Measurements from ENCODE around the gene SCAPER. TPM values are rescaled to one million over a fixed set of nuclear protein-coding genes. Genes with fewer than 3 reads are reported as not detected.

SCAPER gene
- total RNA-seq, 2 donors from 2014 or later = 30.9 to 34.7 TPM

DNA sequence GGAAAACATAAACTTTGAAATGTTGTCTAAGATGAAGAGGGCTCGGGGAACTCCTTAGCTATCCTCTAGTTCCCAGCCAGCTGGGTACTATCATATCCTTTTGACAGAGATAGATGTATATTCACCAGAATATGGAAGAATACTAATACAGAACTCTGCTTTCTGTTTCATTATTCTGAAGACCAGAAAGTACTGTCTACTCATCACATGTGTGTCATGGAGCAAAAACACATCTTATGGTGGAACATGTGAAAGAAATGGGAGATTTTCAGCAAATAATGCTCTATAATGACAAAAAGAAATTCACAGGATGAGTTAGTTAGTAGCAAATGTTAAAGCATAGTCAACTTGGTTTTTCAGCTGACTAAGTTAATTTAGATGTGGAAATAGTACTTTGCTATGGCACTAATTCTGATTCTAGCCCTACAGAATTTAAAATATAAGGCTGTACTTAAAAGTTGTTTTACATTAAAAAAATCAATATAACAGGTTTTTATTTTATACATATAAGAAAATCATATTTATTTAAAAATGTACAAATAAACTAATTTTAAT lies 552.0 kb downstream of the SCAPER start:
- Mint-ChIP-seq H3K36me3 (ENCODE audit: insufficient read depth in 2 of 2) (peaks cover 0 to 3% of the 10 kb centered on the region in 2 donors), H3K27ac (no peak overlapping the region), H3K9me3 (no peaks in the 10 kb centered on the region), H3K4me1 (ENCODE audit: low read depth) (no peaks in the 10 kb centered on the region), H3K27me3 (ENCODE audit: low read depth) (peaks cover 14% of the 10 kb centered on the region), H3K4me3 (no peak overlapping the region)
- DNase-seq (no peak), ATAC-seq (replicated peaks in 1 of 2) (peak in 1 of 2 donors; percentile 43)

DNA sequence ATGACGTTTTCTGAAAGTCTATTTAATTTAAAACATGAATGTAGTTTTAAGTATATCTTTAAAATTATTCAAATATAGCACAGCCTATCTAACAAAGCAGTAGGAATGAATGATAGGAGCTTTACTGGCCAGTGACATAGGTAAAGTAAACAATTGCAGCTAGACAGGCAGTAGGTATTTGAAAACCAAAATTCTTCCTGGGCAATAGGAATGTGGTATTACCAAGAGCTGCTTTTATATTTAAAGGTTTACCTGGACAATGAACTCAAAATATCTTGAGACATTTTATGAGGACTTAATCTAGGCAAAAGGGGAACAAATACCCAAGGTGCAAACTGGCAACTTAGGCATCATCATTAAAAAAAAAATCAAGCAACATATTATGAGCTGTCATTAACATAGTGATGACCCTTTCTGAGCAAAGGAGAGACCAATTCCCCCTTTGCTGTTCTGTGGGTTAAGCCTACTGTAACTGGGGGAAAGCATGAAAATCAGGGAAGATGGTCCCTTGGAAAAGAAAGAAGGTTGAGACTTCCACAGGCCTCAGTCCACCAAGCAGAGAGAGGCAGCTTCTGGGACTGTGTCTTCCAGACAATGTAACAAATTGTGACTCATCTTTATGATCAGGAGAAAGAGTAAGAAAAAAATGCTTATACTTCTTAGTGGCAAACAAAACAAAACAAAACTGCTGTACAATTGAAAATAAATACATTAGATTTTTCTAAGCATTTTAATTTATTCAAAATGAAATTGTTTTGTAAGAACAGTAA lies 555.7 kb downstream of the SCAPER start:
- no peak for DNase-seq
- H3K9me3 Mint-ChIP-seq = no peaks in the 10 kb centered on the region
- no peak for ATAC-seq (replicated peaks in 1 of 2)
- H3K4me3 Mint-ChIP-seq = no peak overlapping the region
- no peak overlapping the region for H3K27ac Mint-ChIP-seq
- peaks cover 15% of the 10 kb centered on the region for H3K4me1 Mint-ChIP-seq (ENCODE audit: low read depth)
- peaks cover 5 to 7% of the 10 kb centered on the region in 2 donors for H3K36me3 Mint-ChIP-seq (ENCODE audit: insufficient read depth in 2 of 2)
- H3K27me3 Mint-ChIP-seq (ENCODE audit: low read depth) = peaks cover 37% of the 10 kb centered on the region

DNA sequence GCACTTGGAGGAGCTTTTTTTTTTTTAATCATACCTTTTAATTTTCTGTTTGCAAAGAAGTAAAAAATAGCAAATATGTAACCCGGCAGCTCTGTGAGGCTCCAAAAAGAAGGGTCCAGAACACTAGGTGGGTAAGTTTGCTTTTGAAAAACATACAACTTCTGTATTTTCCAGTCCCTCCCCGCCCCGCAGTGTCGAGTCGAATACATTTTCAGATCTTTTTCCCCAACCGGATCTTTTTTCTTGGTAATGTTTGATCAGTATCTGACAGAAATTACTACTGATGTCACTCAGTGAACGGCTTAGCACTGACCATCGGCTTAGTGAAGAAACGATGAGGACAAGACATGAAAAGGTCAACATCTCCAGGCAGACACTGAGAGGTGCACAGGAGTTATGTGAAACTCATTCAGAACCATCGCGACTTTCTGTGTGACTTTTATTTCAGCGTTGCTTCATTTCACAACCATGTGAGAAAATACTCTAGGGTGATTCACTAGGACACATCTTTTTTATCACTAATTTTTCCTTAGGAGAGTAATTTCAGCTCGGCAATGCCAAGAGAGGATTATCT lies 557.6 kb downstream of the SCAPER start:
- H3K4me1 Mint-ChIP-seq (ENCODE audit: low read depth) = peaks cover 22% of the 10 kb centered on the region
- H3K27me3 Mint-ChIP-seq (ENCODE audit: low read depth) = peaks cover 52% of the 10 kb centered on the region
- H3K27ac Mint-ChIP-seq = no peak overlapping the region

DNA sequence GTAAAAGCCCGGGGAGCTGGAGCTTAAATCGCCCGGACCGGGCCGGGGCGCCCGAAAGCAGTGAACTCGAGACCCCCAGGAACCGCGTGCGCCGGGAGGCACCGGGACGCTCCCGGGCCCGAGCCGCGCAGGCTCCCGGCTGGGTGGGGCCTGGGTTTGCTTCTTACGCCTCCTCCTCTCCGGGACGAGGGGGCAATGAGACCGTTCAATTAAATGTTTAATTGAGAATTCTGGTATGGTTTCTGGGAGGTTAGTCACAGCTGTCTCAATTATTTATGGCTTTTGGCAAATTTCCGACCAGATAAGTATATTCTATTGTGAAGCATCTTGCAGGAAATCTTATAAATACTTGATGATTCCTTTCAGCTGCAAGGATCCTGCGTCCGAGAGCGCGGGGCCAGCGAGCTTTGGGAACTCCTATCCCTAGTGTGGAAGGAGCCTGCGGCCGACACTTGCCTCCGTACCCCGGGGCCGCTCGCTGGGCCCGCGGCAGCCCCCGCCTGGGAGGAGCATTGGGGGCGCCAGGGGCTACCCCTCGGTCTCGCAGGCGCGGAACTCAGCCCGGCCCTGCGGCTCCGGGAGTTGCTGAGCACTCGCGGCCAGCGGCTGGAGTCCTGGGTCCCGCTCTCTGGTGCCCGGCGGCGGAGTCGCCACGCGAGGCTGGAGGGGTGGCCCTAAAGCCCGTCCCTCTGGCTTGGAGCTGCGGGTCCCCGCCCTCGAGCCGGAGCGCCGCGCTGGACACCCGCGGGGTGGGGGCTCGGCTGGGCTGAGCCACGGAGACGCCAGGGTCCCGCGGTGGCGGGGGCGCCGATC lies 558.3 kb downstream of the SCAPER start:
- H3K36me3 Mint-ChIP-seq (ENCODE audit: insufficient read depth in 2 of 2) = peaks cover 5 to 7% of the 10 kb centered on the region in 2 donors
- no peaks in the 10 kb centered on the region for H3K9me3 Mint-ChIP-seq
- H3K4me1 Mint-ChIP-seq (ENCODE audit: low read depth) = peaks cover 24% of the 10 kb centered on the region
- no peak for DNase-seq
- peak in 1 of 2 donors; percentile 14 for ATAC-seq (replicated peaks in 1 of 2)
- H3K4me3 Mint-ChIP-seq = peak overlapping the region; percentile 62 to 84
- no peak overlapping the region for H3K27ac Mint-ChIP-seq
- H3K27me3 Mint-ChIP-seq (ENCODE audit: low read depth) = peaks cover 56% of the 10 kb centered on the region

More for the DNA sequence above, 557.6 kb downstream of the SCAPER start:
- Mint-ChIP-seq H3K36me3 (ENCODE audit: insufficient read depth in 2 of 2) (peaks cover 5 to 7% of the 10 kb centered on the region in 2 donors), H3K9me3 (no peaks in the 10 kb centered on the region), H3K4me3 (peak overlapping the region; percentile 36 to 72)
- ATAC-seq (replicated peaks in 1 of 2) (no peak), DNase-seq (no peak)

DNA sequence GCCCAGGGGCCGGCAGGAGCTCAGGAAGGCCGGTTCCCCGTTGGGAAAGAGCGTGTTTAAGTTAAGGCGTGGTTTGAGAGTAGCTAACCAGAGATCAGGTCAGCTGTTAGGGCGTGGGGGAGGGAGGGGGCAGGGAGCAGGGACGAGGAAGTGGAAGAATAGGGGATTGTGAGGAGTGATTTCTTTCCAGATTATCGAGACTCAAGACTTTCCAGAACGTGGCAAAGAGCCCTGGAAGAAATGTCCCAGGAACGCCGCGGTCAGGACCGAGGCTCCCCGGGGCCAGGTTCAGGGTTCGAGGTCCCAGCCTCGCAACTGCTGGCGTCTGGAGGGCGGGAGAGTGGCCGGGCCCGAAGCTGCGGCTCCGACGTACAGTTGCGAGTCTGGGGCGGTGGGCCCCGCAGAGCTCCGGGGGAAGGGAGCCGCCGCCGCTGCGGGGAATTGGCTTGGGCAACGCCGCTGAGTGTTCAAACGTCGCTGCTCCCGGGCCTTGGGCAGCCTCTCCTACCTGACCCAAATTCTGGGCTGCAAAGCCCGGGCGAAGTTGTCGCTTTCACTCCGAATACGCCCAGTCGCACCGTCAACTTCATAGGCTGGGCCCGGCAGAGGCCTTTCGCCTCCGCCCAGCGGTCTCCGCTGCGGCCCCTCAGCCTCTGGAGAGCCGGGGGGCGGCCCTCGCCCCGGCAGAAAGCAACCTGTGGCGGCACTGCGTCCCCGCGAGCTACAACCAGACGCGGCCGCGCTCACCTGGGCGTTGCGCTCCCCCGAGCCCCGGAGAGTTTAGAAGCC lies 559.1 kb downstream of the SCAPER start:
- peak overlapping the region; percentile 62 to 84 for H3K4me3 Mint-ChIP-seq
- H3K4me1 Mint-ChIP-seq (ENCODE audit: low read depth) = peaks cover 30% of the 10 kb centered on the region
- H3K9me3 Mint-ChIP-seq = no peaks in the 10 kb centered on the region
- peak; percentile 27 to 29 for DNase-seq
- H3K36me3 Mint-ChIP-seq (ENCODE audit: insufficient read depth in 2 of 2) = peaks cover 5 to 7% of the 10 kb centered on the region in 2 donors
- peak; percentile 48 to 52 for ATAC-seq (replicated peaks in 1 of 2)
- H3K27ac Mint-ChIP-seq = no peak overlapping the region
- peaks cover 64% of the 10 kb centered on the region for H3K27me3 Mint-ChIP-seq (ENCODE audit: low read depth)

DNA sequence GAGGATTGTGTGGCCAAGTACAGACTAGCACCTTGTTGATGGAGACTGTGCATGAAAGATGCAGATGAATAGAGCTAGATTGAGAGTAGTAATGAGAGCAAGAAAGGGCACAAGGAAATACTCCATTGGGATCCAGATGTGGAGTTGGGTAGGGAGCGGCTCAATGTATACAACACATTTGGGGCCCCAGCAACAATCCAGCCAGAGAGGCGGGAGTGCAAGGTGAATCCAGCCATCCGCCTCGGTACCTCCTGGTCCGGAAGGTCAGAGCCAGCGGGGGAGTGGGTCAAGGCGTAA lies 559.6 kb downstream of the SCAPER start:
- H3K9me3 Mint-ChIP-seq = no peaks in the 10 kb centered on the region
- peak overlapping the region; percentile 62 to 84 for H3K4me3 Mint-ChIP-seq
- peaks cover 35% of the 10 kb centered on the region for H3K4me1 Mint-ChIP-seq (ENCODE audit: low read depth)
- ATAC-seq (replicated peaks in 1 of 2) (no peak), DNase-seq (no peak)
- H3K36me3 Mint-ChIP-seq (ENCODE audit: insufficient read depth in 2 of 2) = peaks cover 5 to 7% of the 10 kb centered on the region in 2 donors
- H3K27ac Mint-ChIP-seq = no peak overlapping the region
- peaks cover 70% of the 10 kb centered on the region for H3K27me3 Mint-ChIP-seq (ENCODE audit: low read depth)

DNA sequence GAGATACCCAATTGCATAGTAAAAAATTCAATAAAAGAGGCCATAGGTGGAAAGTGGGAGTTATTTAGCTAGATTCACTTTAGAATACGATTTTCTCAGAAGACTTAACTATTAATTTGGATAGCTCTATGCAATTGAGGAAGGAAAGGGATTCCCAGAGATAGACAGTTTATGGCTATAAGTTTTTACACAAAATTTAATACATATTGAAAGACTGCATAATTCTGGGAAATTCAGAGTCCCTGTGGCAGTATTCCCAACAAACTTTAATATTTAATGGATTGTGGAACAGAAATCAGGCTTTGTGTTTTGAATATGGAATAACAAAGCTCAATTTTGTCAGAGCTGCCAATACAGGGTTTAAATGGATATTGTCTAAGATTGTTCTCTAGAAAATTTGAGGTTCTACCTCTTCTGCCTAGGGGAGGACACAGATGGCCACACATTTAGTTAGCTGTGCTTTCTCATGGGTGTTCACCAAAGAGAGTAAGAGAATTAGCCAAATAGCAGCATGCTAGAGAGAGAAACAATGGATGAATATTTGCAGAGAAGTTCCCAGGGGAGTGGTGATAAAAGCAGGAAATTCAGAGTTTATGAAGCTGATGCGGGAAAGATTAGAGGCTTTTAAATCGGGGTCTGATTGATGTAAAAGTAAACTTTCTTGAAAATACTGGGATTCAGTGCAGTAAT lies 560.1 kb downstream of the SCAPER start:
- no peak overlapping the region for H3K27ac Mint-ChIP-seq
- peaks cover 72% of the 10 kb centered on the region for H3K27me3 Mint-ChIP-seq (ENCODE audit: low read depth)
- ATAC-seq (replicated peaks in 1 of 2) (no peak), DNase-seq (no peak)
- H3K4me1 Mint-ChIP-seq (ENCODE audit: low read depth) = peaks cover 40% of the 10 kb centered on the region
- H3K4me3 Mint-ChIP-seq = peak overlapping the region; percentile 62 to 84
- peaks cover 5 to 7% of the 10 kb centered on the region in 2 donors for H3K36me3 Mint-ChIP-seq (ENCODE audit: insufficient read depth in 2 of 2)
- no peaks in the 10 kb centered on the region for H3K9me3 Mint-ChIP-seq

DNA sequence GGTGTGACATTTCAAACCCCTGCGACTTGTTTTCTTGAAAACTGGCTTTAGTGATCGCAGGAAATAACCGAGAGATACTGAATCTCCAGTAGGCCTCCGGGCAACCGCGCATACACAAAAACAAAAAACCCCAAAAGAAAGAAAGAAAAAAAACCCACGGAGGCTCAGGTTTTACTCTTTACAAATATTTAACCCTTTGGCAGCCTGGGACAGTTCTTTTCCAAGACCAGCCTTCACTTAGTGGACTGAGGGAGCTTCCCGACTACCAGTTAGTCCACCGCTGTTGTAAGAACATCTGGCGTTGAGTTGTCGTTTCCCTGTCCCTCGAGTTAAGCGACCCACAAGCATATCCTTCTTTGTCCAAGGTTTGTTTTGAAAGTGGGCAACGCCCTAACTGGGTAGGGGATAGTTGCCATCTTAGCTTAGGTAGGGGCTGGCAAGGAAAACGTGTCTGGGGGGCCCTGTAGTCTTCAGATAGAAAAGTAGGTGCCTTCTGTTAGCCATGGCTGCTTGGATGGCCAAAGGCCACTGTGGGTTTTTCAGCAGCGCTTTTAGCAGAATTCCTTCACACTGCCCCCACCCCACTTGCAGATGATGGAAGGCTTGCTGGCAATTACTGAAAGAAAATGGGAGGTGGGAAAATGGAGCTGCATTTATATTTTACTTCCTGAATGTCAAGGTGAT lies 561.7 kb downstream of the SCAPER start:
- Mint-ChIP-seq H3K4me3 (peak overlapping the region; percentile 57 to 65), H3K4me1 (ENCODE audit: low read depth) (peaks cover 55% of the 10 kb centered on the region), H3K27ac (no peak overlapping the region), H3K36me3 (ENCODE audit: insufficient read depth in 2 of 2) (peaks cover 5 to 10% of the 10 kb centered on the region in 2 donors), H3K9me3 (no peaks in the 10 kb centered on the region), H3K27me3 (ENCODE audit: low read depth) (peaks cover 80% of the 10 kb centered on the region)
- ATAC-seq (replicated peaks in 1 of 2) = no peak
- no peak for DNase-seq

DNA sequence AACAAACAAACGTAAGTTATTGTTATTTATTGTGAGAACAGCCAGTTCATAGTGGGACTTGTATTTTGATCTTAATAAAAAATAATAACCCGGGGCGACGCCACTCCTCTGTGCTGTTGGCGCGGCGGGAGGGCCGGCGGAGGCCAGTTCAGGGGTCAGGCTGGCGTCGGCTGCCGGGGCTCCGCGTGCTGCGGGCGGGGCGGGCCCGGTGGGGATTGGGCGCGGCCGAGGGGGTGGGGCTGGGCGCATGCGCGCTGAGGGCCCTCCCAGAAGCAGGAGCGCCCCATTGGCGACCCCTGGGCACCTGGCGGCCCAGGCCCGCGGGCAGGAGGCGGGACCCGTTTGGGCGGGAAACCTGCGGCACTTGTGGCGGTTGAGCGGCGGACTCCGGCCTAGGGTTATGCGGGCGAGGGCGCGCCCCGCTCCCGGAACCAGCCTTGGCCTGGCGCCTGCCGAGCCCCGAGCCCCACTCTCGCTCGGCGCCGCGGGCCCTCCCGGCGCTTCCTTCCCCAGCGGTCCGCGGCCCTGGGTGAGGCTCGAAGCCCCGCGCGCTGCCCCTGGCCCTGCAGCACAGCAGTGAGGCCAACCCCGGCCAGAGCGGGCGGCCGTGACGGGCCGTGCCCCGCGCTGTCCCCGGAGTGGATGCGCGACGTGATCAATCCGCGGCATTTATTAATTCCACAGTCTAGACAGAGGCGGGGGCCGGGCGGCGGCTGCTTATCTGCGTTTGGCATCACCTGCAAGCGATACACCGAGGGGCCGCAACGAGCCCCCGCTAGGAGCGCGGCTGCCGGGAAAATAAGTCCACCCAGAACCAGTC lies 562.5 kb downstream of the SCAPER start:
- Mint-ChIP-seq H3K27me3 (ENCODE audit: low read depth) (peaks cover 76% of the 10 kb centered on the region), H3K4me3 (peak overlapping the region; percentile 88 to 99), H3K4me1 (ENCODE audit: low read depth) (peaks cover 56% of the 10 kb centered on the region), H3K9me3 (no peaks in the 10 kb centered on the region), H3K36me3 (ENCODE audit: insufficient read depth in 2 of 2) (peaks cover 0 to 6% of the 10 kb centered on the region in 2 donors), H3K27ac (no peak overlapping the region)
- ATAC-seq (replicated peaks in 1 of 2) (peak in 1 of 2 donors; percentile 8), DNase-seq (peak; percentile 28 to 50)

DNA sequence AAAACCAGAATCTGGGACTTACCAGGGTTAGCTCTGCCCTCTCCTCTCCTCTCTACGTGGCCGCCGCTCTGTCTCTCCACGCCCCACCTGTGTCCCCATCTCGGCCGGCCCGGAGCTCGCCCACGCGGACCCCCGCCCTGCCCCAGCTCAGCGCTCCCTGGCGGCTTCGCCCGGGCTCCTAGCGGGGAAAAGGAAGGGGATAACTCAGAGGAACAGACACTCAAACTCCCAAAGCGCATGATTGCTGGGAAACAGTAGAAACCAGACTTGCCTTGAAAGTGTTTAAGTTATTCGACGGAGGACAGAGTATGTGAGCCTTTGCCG lies 563.1 kb downstream of the SCAPER start:
- no peak for DNase-seq
- ATAC-seq (replicated peaks in 1 of 2) = no peak
- Mint-ChIP-seq H3K27me3 (ENCODE audit: low read depth) (peaks cover 78% of the 10 kb centered on the region), H3K27ac (no peak overlapping the region), H3K36me3 (ENCODE audit: insufficient read depth in 2 of 2) (peaks cover 0 to 8% of the 10 kb centered on the region in 2 donors), H3K9me3 (no peaks in the 10 kb centered on the region), H3K4me1 (ENCODE audit: low read depth) (peaks cover 60% of the 10 kb centered on the region), H3K4me3 (peak overlapping the region; percentile 88 to 99)

DNA sequence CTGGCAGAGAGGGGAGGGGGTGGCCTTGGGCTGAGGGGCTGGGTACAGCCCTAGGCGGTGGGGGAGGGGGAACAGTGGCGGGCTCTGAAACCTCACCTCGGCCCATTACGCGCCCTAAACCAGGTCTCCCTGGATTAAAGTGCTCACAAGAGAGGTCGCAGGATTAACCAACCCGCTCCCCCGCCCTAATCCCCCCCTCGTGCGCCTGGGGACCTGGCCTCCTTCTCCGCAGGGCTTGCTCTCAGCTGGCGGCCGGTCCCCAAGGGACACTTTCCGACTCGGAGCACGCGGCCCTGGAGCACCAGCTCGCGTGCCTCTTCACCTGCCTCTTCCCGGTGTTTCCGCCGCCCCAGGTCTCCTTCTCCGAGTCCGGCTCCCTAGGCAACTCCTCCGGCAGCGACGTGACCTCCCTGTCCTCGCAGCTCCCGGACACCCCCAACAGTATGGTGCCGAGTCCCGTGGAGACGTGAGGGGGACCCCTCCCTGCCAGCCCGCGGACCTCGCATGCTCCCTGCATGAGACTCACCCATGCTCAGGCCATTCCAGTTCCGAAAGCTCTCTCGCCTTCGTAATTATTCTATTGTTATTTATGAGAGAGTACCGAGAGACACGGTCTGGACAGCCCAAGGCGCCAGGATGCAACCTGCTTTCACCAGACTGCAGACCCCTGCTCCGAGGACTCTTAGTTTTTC lies 563.6 kb downstream of the SCAPER start:
- peaks cover 84% of the 10 kb centered on the region for H3K27me3 Mint-ChIP-seq (ENCODE audit: low read depth)
- H3K27ac Mint-ChIP-seq = no peak overlapping the region
- ATAC-seq (replicated peaks in 1 of 2) (no peak), DNase-seq (peak in 1 of 2 donors; percentile 12)
- H3K4me1 Mint-ChIP-seq (ENCODE audit: low read depth) = peaks cover 65% of the 10 kb centered on the region
- peak overlapping the region; percentile 92 to 99 for H3K4me3 Mint-ChIP-seq
- H3K9me3 Mint-ChIP-seq = no peaks in the 10 kb centered on the region
- peaks cover 0 to 12% of the 10 kb centered on the region in 2 donors for H3K36me3 Mint-ChIP-seq (ENCODE audit: insufficient read depth in 2 of 2)
